IMR-90 (cell line): ENCODE data around the gene TNS1. TPM values are rescaled to one million over a fixed set of nuclear protein-coding genes. Genes with fewer than 3 reads are reported as not detected.

Experiments
- ATAC-seq: fragments of 200-7000 bp; cut with Tn5 transposase; 2 replicates; pipeline ENCODE4 v1.9.1; 2020; ENCODE audit warnings: low read depth, mild to moderate bottlenecking, moderate library complexity
- BruUV-seq: library from RNA; stranded (reverse); fragments of 400-500 nt; replicated peaks from 2 replicates; lab custom pipeline; 2021; lab: Mats Ljungman, UMichigan
- CTCF ChIA-PET: fragments of 300-600 bp; formaldehyde crosslinking; extraction: SDS; loops from one replicate; lab custom pipeline; 2021; ENCODE audit warnings: antibody characterized with exemption; lab: Yijun Ruan, JAX
- POLR2A ChIA-PET: fragments of 300-600 bp; sonication (Branson Sonifier 250); formaldehyde crosslinking; loops from one replicate; lab custom pipeline; 2022; ENCODE audit warnings: antibody characterized with exemption; ENCODE audit not compliant: unreplicated experiment; lab: Charles Lee
- DNase-seq: peaks from one replicate; pipeline ENCODE4 v3.0.0; 2013
- H2AFZ ChIP-seq: replicated peaks from 2 replicates; pipeline ENCODE3; 2013; ENCODE audit warnings: low read length, mild to moderate bottlenecking; ENCODE audit not compliant: poor library complexity
- H2AK5ac ChIP-seq: 2 replicates; pipeline ENCODE4 v1.6.1; 2013; ENCODE audit warnings: low read depth, low read length, inconsistent platforms
- H2AK9ac ChIP-seq: replicated peaks from 2 replicates; pipeline ENCODE3; 2013; ENCODE audit warnings: mild to moderate bottlenecking, low read depth, low read length, moderate library complexity; ENCODE audit not compliant: poor library complexity
- H2BK120ac ChIP-seq: 2 replicates; pipeline ENCODE4 v1.6.1; 2013; ENCODE audit warnings: low read depth, low read length, inconsistent platforms
- H2BK15ac ChIP-seq: 3 replicates; pipeline ENCODE4 v1.6.1; 2013; ENCODE audit warnings: low read depth, low read length, inconsistent platforms
- H2BK20ac ChIP-seq: 2 replicates; pipeline ENCODE4 v1.6.1; 2013; ENCODE audit warnings: low read depth, mild to moderate bottlenecking, inconsistent platforms, low read length, moderate library complexity
- H2BK5ac ChIP-seq: 2 replicates; pipeline ENCODE4 v1.6.1; 2013; ENCODE audit warnings: mild to moderate bottlenecking, low read depth, low read length, inconsistent platforms; ENCODE audit not compliant: poor library complexity, severe bottlenecking
- H3K14ac ChIP-seq: replicated peaks from 2 replicates; pipeline ENCODE4 v1.6.1; 2013; ENCODE audit warnings: low read depth, low read length, inconsistent platforms
- H3K18ac ChIP-seq: 2 replicates; pipeline ENCODE4 v1.6.1; 2013; ENCODE audit warnings: low read depth, low read length, control low read depth
- H3K23ac ChIP-seq: 2 replicates; pipeline ENCODE4 v1.6.1; 2013; ENCODE audit warnings: low read depth, low read length, inconsistent platforms
- H3K27ac ChIP-seq: 2 replicates; pipeline ENCODE4 v1.5.1; 2013; ENCODE audit warnings: mild to moderate bottlenecking, control low read depth, low read length; ENCODE audit not compliant: insufficient read depth
- H3K27me3 ChIP-seq: 2 replicates; pipeline ENCODE4 v1.6.1; 2013; ENCODE audit warnings: low read length; ENCODE audit not compliant: control insufficient read depth, insufficient read depth
- H3K36me3 ChIP-seq: 2 replicates; pipeline ENCODE4 v1.6.1; 2013; ENCODE audit warnings: low read length, mixed read lengths; ENCODE audit not compliant: control insufficient read depth, insufficient read depth
- H3K4ac ChIP-seq: 2 replicates; pipeline ENCODE4 v1.6.1; 2013; ENCODE audit warnings: low read depth, low read length, inconsistent platforms
- H3K4me1 ChIP-seq: 2 replicates; pipeline ENCODE4 v1.6.1; 2013; ENCODE audit warnings: low read length, mixed read lengths; ENCODE audit not compliant: control insufficient read depth, insufficient read depth
- H3K4me2 ChIP-seq: 2 replicates; pipeline ENCODE4 v1.6.1; 2013; ENCODE audit warnings: low read depth, mild to moderate bottlenecking, control low read depth, low read length, moderate library complexity
- H3K4me3 ChIP-seq: 2 replicates; pipeline ENCODE4 v1.5.1; 2013; ENCODE audit warnings: low read depth, mild to moderate bottlenecking, control low read depth, low read length, moderate library complexity; ENCODE audit not compliant: insufficient read depth
- H3K56ac ChIP-seq: 2 replicates; pipeline ENCODE4 v1.6.1; 2013; ENCODE audit warnings: low read length, inconsistent platforms; ENCODE audit not compliant: insufficient read depth; ENCODE audit errors: extremely low read depth
- H3K79me1 ChIP-seq, 2 experiments: 2 replicates each; pipeline ENCODE4 v1.6.1; 2013; ENCODE audit warnings: low read length in 2 of 2, inconsistent platforms in 1 of 2, low read depth in 1 of 2
- H3K9ac ChIP-seq: 2 replicates; pipeline ENCODE4 v1.6.1; 2013; ENCODE audit warnings: low read depth, low read length, control low read depth
- H3K9me1 ChIP-seq: 2 replicates; pipeline ENCODE4 v1.6.1; 2013; ENCODE audit warnings: low read length, inconsistent platforms; ENCODE audit not compliant: insufficient read depth
- H3K9me3 ChIP-seq: 2 replicates; pipeline ENCODE4 v1.6.1; 2013; ENCODE audit warnings: low read length; ENCODE audit not compliant: control insufficient read depth, insufficient read depth
- H4K20me1 ChIP-seq: 2 replicates; pipeline ENCODE4 v1.6.1; 2013; ENCODE audit warnings: low read length, inconsistent platforms; ENCODE audit not compliant: insufficient read depth
- H4K5ac ChIP-seq: 2 replicates; pipeline ENCODE4 v1.6.1; 2013; ENCODE audit warnings: mild to moderate bottlenecking, low read depth, low read length, control low read depth
- H4K8ac ChIP-seq, 2 experiments: 2 replicates each; pipeline ENCODE4 v1.6.1; 2013; ENCODE audit warnings: low read depth in 2 of 2, low read length in 2 of 2, control low read depth in 1 of 2, inconsistent platforms in 1 of 2
- H4K91ac ChIP-seq: 2 replicates; pipeline ENCODE4 v1.6.1; 2013; ENCODE audit warnings: low read depth, low read length, inconsistent platforms; ENCODE audit not compliant: insufficient read depth
- BHLHE40 ChIP-seq: fragments of 150-350 bp; IDR thresholded peaks from 2 replicates; pipeline ENCODE4 v1.6.1; 2016; ENCODE audit warnings: mild to moderate bottlenecking, low read depth, low read length
- CEBPB ChIP-seq: IDR thresholded peaks from 2 replicates; pipeline ENCODE4 v1.6.1; 2012; ENCODE audit warnings: low read depth, low read length, improper control_type of control experiment
- CHD1 ChIP-seq: IDR thresholded peaks from 2 replicates; pipeline ENCODE4 v1.6.1; 2012; ENCODE audit warnings: low read depth, low read length, improper control_type of control experiment
- MAZ ChIP-seq: IDR thresholded peaks from 2 replicates; pipeline ENCODE4 v1.6.1; 2012; ENCODE audit warnings: low read depth, mild to moderate bottlenecking, low read length, improper control_type of control experiment, moderate library complexity, borderline replicate concordance
- MXI1 ChIP-seq: IDR thresholded peaks from 2 replicates; pipeline ENCODE4 v1.6.1; 2012; ENCODE audit warnings: low read depth, mild to moderate bottlenecking, low read length, moderate library complexity, borderline replicate concordance
- RCOR1 ChIP-seq: IDR thresholded peaks from 2 replicates; pipeline ENCODE4 v1.6.1; 2012; ENCODE audit warnings: mild to moderate bottlenecking, low read length, improper control_type of control experiment; ENCODE audit not compliant: insufficient replicate concordance
- RFX5 ChIP-seq: IDR thresholded peaks from 2 replicates; pipeline ENCODE4 v1.8.0; 2012; ENCODE audit warnings: low read depth, mild to moderate bottlenecking, low read length, moderate library complexity
- SMC3 ChIP-seq: fragments of 150-350 bp; IDR thresholded peaks from 2 replicates; pipeline ENCODE4 v1.6.1; 2016; ENCODE audit warnings: low read depth, mild to moderate bottlenecking, antibody characterized with exemption, low read length, moderate library complexity
- whole genome bisulfite sequencing, 2 experiments: methylation state at CpG; one replicate each; pipeline versions ENCODE4 v1.1.5 to v1.1.7; 2013; ENCODE audit warnings: missing lambda C conversion rate in 2 of 2; ENCODE audit not compliant: insufficient read length in 1 of 2; ENCODE audit errors: extremely low coverage in 2 of 2; 5-methylcytosine and 5-hydroxymethylcytosine counted together
- dilution Hi-C: fragments of 300-500 bp; cut with HindIII; formaldehyde crosslinking; loops from one replicate; pipeline ENCODE4 v1.14.3; 2018; ENCODE audit warnings: low sequenced_read_pairs; ENCODE audit not compliant: unreplicated experiment
- in situ Hi-C: fragments of 300-500 bp; cut with MboI; formaldehyde crosslinking; loops from 3 replicates; pipeline ENCODE4 v1.14.3; 2019; ENCODE audit warnings: low sequenced_read_pairs, inconsistent platforms, mixed read lengths
- intact Hi-C: fragments of 100-400 bp; cut with micrococcal nuclease; formaldehyde crosslinking; loops from 2 replicates; pipeline ENCODE4 v1.10.0; 2022
- polyA plus RNA-seq, 3 experiments: library from polyadenylated mRNA; depleted of rRNA; stranded (reverse); fragments of >200 nt; gene quantifications; 2 replicates each; pipeline ENCODE4 v1.2.3, GENCODE V29; 2012; ENCODE audit warnings: low replicate concordance in 1 of 3
- total RNA-seq: library from RNA; depleted of rRNA; stranded (reverse); fragments of >200 nt; gene quantifications from 2 replicates; pipeline ENCODE4 v1.2.3, GENCODE V29; 2012
- TF ChIP-seq, protein P1 (sequence below): fragments of 150-350 bp; IDR thresholded peaks from 2 replicates; pipeline ENCODE4 v1.6.1; 2017; ENCODE audit warnings: mild to moderate bottlenecking, antibody characterized with exemption, low read length, low read depth
- TF ChIP-seq, protein P2 (sequence below): conservative IDR thresholded peaks from 2 replicates; pipeline ENCODE4 v1.5.1; 2012; ENCODE audit warnings: mild to moderate bottlenecking, low read depth, low read length, improper control_type of control experiment

Gene TNS1
- total and polyA plus RNA-seq, 2 of the 4 experiments (the other 2 are of a cell fraction): 41.1 to 45.2 TPM

DNA sequence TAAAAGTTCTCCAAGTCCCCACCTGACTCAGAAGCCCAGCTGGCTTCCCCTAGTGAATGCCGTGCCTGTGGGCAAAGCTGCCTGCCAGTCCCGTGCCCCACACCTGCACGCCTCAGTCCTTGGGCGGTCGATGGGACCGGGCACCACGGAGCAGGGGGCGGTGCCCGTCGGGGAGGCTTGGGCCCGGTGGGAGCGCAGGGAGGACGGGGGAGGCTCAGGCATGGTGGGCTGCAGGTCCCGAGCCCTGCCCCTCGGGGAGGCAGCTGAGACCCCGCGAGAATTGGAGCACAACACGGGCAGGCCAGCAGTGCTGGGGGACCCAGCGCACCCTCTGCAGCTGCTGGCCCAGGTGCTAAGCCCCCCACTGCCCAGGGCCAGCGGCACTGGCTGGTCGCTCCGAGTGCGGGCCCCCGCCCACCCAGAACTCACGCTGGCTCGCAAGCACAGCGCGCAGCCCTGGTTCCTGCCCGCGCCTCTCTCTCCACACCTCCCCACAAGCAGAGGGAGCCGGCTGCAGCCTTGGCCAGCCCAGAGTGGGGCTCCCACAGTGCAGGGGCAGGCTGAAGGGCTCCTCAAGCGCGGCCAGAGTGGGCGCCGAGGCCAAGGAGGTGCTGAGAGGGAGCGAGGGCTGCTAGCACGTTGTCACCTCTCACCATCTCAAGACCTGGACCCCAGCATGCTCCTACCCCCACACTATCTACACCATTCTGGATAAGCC is 215.5 kb downstream of the TNS1 start:
- no peaks in the 10 kb centered on the region for H3K9me3 ChIP-seq
- TF ChIP-seq CEBPB (no peak), MXI1 (no peak), CHD1 (no peak), RFX5 (no peak), MAZ (no peak), SMC3 (no peak), BHLHE40 (no peak), RCOR1 (no peak)
- TF ChIP-seq, protein P1, sequence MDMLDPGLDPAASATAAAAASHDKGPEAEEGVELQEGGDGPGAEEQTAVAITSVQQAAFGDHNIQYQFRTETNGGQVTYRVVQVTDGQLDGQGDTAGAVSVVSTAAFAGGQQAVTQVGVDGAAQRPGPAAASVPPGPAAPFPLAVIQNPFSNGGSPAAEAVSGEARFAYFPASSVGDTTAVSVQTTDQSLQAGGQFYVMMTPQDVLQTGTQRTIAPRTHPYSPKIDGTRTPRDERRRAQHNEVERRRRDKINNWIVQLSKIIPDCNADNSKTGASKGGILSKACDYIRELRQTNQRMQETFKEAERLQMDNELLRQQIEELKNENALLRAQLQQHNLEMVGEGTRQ: no peak
- TF ChIP-seq, protein P2, sequence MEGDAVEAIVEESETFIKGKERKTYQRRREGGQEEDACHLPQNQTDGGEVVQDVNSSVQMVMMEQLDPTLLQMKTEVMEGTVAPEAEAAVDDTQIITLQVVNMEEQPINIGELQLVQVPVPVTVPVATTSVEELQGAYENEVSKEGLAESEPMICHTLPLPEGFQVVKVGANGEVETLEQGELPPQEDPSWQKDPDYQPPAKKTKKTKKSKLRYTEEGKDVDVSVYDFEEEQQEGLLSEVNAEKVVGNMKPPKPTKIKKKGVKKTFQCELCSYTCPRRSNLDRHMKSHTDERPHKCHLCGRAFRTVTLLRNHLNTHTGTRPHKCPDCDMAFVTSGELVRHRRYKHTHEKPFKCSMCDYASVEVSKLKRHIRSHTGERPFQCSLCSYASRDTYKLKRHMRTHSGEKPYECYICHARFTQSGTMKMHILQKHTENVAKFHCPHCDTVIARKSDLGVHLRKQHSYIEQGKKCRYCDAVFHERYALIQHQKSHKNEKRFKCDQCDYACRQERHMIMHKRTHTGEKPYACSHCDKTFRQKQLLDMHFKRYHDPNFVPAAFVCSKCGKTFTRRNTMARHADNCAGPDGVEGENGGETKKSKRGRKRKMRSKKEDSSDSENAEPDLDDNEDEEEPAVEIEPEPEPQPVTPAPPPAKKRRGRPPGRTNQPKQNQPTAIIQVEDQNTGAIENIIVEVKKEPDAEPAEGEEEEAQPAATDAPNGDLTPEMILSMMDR: no peak
- H3K27ac ChIP-seq: no peak overlapping the region
- no peak overlapping the region for H2AFZ ChIP-seq
- H3K4me1 ChIP-seq: peaks cover 7% of the 10 kb centered on the region
- no peak overlapping the region for H2AK9ac ChIP-seq
- no peak overlapping the region for H2BK20ac ChIP-seq
- no peak overlapping the region for H3K4me3 ChIP-seq
- WGBS, 2 experiments: 94% methylated on average over 14 of the region's 37 CpGs; no CpG with 5 or more reads in 1 of the 2 experiments
- H3K79me1 ChIP-seq: no peaks in the 10 kb centered on the region
- ChIA-PET POLR2A (no interaction called here), CTCF (interaction anchor here (0.6 to 2.8 kb wide), 3 partner anchors 99 to 282 kb away, joined by 3 to 16 read pairs (median 10); partner anchors contain the start of gene RUFY4)
- no peak overlapping the region for H2AK5ac ChIP-seq
- ATAC-seq (no peak), DNase-seq (no peak)
- no peak overlapping the region for H2BK120ac ChIP-seq
- H3K36me3 ChIP-seq: no peaks in the 10 kb centered on the region
- in situ Hi-C loops (loop anchor here (5.0 kb wide), 1 partner anchor 280 kb away; the partner anchor contains the start of gene RUFY4), dilution Hi-C loops (no loop called here), intact Hi-C loops (loop anchor here (5.0 kb wide), 1 partner anchor 80 kb away; no protein-coding TSS in a partner anchor)
- no peak overlapping the region for H4K5ac ChIP-seq
- no peak overlapping the region for H4K91ac ChIP-seq
- no TSS peak for BruUV-seq
- H3K4ac ChIP-seq: no peak overlapping the region
- H3K56ac ChIP-seq: no peak overlapping the region
- H3K18ac ChIP-seq: no peak overlapping the region
- no peak overlapping the region for H2BK15ac ChIP-seq
- no peaks in the 10 kb centered on the region for H3K9me1 ChIP-seq
- H4K20me1 ChIP-seq: peaks cover 4% of the 10 kb centered on the region; the same call in 1 of the 2 replicates
- H3K9ac ChIP-seq: no peak overlapping the region
- no peak overlapping the region for H3K14ac ChIP-seq
- H3K23ac ChIP-seq: no peak overlapping the region
- H4K8ac ChIP-seq: no peak overlapping the region
- no peaks in the 10 kb centered on the region for H3K27me3 ChIP-seq
- H2BK5ac ChIP-seq: no peak overlapping the region
- no peak overlapping the region for H3K4me2 ChIP-seq
